Type B pancreatic cell (in vitro differentiated cells): ENCODE data around the gene ENO4. TPM values are rescaled to one million over a fixed set of nuclear protein-coding genes. Genes with fewer than 3 reads are reported as not detected.

Experiments
- DNase-seq: peaks from one replicate; pipeline ENCODE4 v3.0.0; 2021; ENCODE audit warnings: mixed read lengths; ENCODE audit not compliant: unreplicated experiment; ENCODE audit errors: extremely low spot score
- H3K27ac Mint-ChIP-seq: 2 replicates; pipeline ENCODE4 v1.8.0; 2021; ENCODE audit warnings: mild to moderate bottlenecking, mixed read lengths
- H3K27me3 Mint-ChIP-seq: 2 replicates; pipeline ENCODE4 v1.8.0; 2021; ENCODE audit warnings: mixed read lengths
- H3K36me3 Mint-ChIP-seq: 2 replicates; pipeline ENCODE4 v1.8.0; 2021; ENCODE audit warnings: mixed read lengths
- H3K4me1 Mint-ChIP-seq: one replicate; pipeline ENCODE4 v1.8.0; 2021; ENCODE audit warnings: mixed read lengths; ENCODE audit not compliant: unreplicated experiment
- H3K4me3 Mint-ChIP-seq: 2 replicates; pipeline ENCODE4 v1.8.0; 2021; ENCODE audit warnings: mild to moderate bottlenecking, mixed read lengths
- H3K9me3 Mint-ChIP-seq: 2 replicates; pipeline ENCODE4 v1.8.0; 2021; ENCODE audit warnings: mixed read lengths
- total RNA-seq: library from RNA; stranded (reverse); gene quantifications from 2 replicates; pipeline ENCODE4 v1.2.1, GENCODE V29; 2021; ENCODE audit warnings: low replicate concordance
- TF ChIP-seq, protein P1 (sequence below): fragments of 200-600 bp; sonication (generic); conservative IDR thresholded peaks from 2 replicates; pipeline ENCODE4 v1.5.0; 2021; ENCODE audit warnings: antibody characterized with exemption, mild to moderate bottlenecking

ENO4 gene
- total RNA-seq, 1 donor from 2014 or later, result 4.4 TPM

DNA sequence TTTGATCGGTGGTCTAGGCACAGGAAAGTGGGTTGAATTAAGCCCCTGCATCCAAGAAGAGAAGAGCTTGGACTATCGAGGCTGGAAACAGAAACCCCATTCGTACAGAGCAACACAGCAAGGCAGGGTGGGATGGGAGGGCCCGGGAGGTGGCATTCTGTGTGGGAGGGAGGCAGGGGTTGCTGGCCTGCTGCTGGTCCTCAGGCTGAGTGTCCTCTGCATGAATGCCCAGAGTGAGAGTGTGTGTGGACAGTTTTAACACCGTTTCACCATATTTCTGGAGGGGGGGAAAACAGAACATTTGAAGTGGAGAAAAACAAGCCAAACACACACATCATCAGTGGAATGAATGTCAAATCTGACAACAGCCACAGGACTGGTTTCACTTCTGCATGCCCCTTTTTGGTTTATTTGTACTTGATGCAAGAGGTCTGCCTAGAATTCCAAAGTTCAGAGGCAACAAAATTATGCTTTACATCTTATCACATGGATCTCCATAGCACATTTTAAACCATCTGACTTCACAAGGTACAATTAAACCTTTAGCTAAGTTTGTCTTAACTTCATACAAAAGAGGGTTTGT is 11.1 kb upstream of the ENO4 start:
- Mint-ChIP-seq H3K27ac (no peak overlapping the region), H3K27me3 (peaks cover 26% of the 10 kb centered on the region), H3K4me3 (no peak overlapping the region), H3K4me1 (peaks cover 11% of the 10 kb centered on the region), H3K9me3 (no peaks in the 10 kb centered on the region), H3K36me3 (peaks cover 4% of the 10 kb centered on the region)
- DNase-seq, result no peak
- TF ChIP-seq, protein P1, sequence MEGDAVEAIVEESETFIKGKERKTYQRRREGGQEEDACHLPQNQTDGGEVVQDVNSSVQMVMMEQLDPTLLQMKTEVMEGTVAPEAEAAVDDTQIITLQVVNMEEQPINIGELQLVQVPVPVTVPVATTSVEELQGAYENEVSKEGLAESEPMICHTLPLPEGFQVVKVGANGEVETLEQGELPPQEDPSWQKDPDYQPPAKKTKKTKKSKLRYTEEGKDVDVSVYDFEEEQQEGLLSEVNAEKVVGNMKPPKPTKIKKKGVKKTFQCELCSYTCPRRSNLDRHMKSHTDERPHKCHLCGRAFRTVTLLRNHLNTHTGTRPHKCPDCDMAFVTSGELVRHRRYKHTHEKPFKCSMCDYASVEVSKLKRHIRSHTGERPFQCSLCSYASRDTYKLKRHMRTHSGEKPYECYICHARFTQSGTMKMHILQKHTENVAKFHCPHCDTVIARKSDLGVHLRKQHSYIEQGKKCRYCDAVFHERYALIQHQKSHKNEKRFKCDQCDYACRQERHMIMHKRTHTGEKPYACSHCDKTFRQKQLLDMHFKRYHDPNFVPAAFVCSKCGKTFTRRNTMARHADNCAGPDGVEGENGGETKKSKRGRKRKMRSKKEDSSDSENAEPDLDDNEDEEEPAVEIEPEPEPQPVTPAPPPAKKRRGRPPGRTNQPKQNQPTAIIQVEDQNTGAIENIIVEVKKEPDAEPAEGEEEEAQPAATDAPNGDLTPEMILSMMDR, result no peak

DNA sequence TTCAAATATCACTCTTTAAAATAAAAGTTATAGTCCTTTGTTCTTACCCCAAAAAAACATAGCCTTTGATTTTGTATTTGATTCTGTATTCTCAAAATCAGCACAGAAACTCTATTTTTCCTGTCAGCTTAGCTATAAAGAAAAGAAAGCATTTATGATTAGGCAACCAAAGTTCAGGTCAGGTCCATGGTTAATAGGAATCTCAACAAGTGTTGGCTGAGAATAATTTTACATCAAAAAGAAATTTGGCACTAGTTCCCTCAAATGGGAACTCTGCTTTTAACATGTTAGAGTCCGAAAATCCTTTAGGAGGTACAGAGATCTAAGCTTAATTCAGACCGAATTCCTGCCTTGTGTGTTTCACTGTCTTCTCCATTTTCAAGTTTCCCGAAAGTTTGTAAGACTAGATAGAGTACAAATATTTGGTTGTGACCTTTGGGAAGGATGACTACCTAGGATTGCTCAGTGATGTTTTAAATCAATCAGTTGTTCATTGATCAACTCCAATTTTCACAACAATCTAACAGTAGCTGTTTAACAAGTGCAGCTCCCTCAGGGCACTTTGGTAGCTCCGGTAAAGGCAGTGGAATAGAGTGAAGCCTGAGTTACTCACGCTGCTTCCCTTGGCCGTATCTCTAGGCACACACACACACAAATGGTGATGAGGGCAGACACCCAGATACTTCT is 8.8 kb upstream of the ENO4 start:
- H3K4me1 Mint-ChIP-seq, result peaks cover 4% of the 10 kb centered on the region
- H3K36me3 Mint-ChIP-seq, result no peaks in the 10 kb centered on the region
- TF ChIP-seq, protein P1, result no peak
- no peak for DNase-seq
- no peak overlapping the region for H3K27ac Mint-ChIP-seq
- no peak overlapping the region for H3K4me3 Mint-ChIP-seq
- no peaks in the 10 kb centered on the region for H3K9me3 Mint-ChIP-seq
- H3K27me3 Mint-ChIP-seq, result peaks cover 22% of the 10 kb centered on the region

DNA sequence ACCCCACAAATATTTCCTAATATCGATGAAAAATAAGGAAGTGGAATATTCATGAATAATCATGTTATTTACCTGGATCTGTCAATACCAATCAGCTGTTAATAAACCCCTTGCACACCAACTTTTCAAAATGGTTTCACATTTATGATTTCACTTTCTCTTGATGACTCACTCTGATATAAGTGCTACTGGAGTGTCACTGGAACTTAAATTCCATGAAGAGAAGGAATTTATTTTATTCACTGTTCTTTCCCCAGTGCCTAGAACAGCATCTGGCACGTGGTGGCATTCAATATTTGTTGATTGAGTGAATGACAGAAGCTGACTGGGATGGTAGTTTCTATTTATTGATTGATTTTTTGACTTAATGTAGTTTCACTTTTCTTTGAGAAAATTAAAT is 3.5 kb upstream of the ENO4 start:
- DNase-seq, result no peak
- H3K4me1 Mint-ChIP-seq, result peaks cover 16% of the 10 kb centered on the region
- H3K4me3 Mint-ChIP-seq, result no peak overlapping the region
- no peak overlapping the region for H3K27ac Mint-ChIP-seq
- H3K27me3 Mint-ChIP-seq, result peaks cover 4% of the 10 kb centered on the region
- TF ChIP-seq, protein P1, result no peak
- no peaks in the 10 kb centered on the region for H3K9me3 Mint-ChIP-seq
- H3K36me3 Mint-ChIP-seq, result no peaks in the 10 kb centered on the region

DNA sequence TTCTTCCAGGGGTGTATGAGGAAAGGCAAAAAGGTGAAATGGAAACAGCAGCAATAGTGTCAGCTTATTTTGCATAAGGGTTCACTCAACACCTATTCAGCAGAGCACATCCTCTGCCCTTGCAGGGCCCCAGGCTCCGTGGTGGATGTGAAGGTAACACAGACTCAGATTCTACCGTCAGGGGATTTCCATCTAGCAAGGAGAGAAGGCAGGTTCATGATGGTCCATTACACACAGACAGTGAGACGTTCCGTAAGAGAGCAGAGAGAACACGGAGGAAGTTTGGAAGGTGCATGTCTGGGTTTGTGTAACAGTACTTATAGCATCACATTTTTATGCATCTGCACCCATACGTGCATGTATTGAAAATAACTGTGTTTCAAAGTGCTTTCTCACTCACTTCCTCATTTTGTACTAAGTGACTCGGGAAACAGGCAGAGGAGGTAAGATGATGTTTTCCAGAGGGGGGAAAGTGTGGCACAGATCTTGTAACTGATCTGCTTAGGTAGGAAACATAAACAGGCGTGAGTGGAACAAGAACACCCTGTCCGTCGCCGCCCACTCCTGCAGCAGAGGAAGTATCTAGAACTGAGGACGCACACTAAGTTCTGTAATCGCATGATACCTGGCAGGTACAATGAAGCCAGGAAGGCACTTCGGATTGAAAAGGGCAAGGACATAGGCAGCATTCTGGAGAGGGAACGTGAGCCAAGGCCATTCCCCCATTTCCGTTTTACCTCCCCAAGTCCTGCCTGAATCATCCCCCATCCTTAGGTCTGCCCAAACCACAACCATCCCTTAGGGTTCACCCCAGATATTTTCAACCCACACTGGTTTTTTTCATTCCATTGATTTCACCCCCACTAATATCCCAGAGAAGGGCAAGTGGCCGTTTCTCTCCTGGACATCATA is 1.0 kb upstream of the ENO4 start:
- peak overlapping the region; percentile 88 for H3K27ac Mint-ChIP-seq

DNA sequence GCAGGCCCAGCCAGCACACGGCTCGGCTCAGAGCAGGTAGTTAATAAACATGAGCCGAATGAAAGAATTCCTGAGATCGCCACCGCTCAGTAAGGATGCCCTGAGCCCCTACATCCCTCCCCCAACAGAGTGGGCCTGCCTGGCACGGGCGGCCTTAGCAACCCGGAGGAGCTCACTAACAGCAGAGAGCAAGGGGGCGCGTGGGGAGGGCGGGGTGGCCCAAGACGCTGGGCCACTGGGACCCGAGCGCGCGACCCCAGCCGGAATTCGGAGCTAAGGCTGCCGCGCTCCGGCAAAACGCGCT is 403 bp upstream of the ENO4 start:
- peak overlapping the region; percentile 94 for H3K4me3 Mint-ChIP-seq
- H3K36me3 Mint-ChIP-seq, result no peaks in the 10 kb centered on the region
- no peaks in the 10 kb centered on the region for H3K9me3 Mint-ChIP-seq
- peaks cover 17% of the 10 kb centered on the region for H3K4me1 Mint-ChIP-seq
- no peak for DNase-seq
- peak overlapping the region; percentile 88 for H3K27ac Mint-ChIP-seq
- TF ChIP-seq, protein P1, result no peak
- peaks cover 4% of the 10 kb centered on the region for H3K27me3 Mint-ChIP-seq

More for the DNA sequence above, 1.0 kb upstream of the ENO4 start:
- peaks cover 4% of the 10 kb centered on the region for H3K27me3 Mint-ChIP-seq
- H3K36me3 Mint-ChIP-seq, result no peaks in the 10 kb centered on the region
- H3K4me3 Mint-ChIP-seq, result peak overlapping the region; percentile 94
- DNase-seq, result no peak
- TF ChIP-seq, protein P1, result no peak
- H3K4me1 Mint-ChIP-seq, result peaks cover 17% of the 10 kb centered on the region
- no peaks in the 10 kb centered on the region for H3K9me3 Mint-ChIP-seq
